DOHH2 (cell line): Measurements from ENCODE around the gene RASA3.

Experiments
- CTCF ChIP-seq: fragments of 200-600 bp; sonication (generic); IDR thresholded peaks from one replicate; pipeline ENCODE4 v1.5.1; 2014; ENCODE audit warnings: antibody characterized with exemption, mild to moderate bottlenecking, low read depth, low read length; ENCODE audit not compliant: poor library complexity, severe bottlenecking
- EZH2phosphoT487 ChIP-seq: fragments of 200-600 bp; sonication (generic); IDR thresholded peaks from 2 replicates; pipeline ENCODE4 v1.6.1; 2017; ENCODE audit warnings: borderline replicate concordance, mild to moderate bottlenecking, antibody characterized with exemption, low read length, moderate library complexity, mixed read lengths

- no peak for TF ChIP-seq CTCF
- TF ChIP-seq EZH2phosphoT487: no peak
Observed at GRCh38 chr13:114057166-114058050, 75.0 kb downstream of the RASA3 start.
